G401 (cell line): ENCODE results near the gene GALNT9. TPM values are rescaled to one million over a fixed set of nuclear protein-coding genes. Genes with fewer than 3 reads are reported as not detected.

Source experiments
- DNase-seq: peaks from one replicate; pipeline ENCODE4 v3.0.0-alpha.2; 2015; ENCODE audit warnings: low spot score
- in situ Hi-C: cut with HindIII; loops from 2 replicates; pipeline ENCODE4 v1.10.0; 2016; ENCODE audit warnings: low sequenced_read_pairs, mixed read lengths
- total RNA-seq: library from RNA; depleted of rRNA; stranded (reverse); fragments of >200 nt; shearing (Covaris generic); gene quantifications from 2 replicates; pipeline ENCODE4 v1.2.3, GENCODE V29; 2014

The GALNT9 gene
- total RNA-seq, 1 experiment from 2014 or later: 0.10 TPM

DNA sequence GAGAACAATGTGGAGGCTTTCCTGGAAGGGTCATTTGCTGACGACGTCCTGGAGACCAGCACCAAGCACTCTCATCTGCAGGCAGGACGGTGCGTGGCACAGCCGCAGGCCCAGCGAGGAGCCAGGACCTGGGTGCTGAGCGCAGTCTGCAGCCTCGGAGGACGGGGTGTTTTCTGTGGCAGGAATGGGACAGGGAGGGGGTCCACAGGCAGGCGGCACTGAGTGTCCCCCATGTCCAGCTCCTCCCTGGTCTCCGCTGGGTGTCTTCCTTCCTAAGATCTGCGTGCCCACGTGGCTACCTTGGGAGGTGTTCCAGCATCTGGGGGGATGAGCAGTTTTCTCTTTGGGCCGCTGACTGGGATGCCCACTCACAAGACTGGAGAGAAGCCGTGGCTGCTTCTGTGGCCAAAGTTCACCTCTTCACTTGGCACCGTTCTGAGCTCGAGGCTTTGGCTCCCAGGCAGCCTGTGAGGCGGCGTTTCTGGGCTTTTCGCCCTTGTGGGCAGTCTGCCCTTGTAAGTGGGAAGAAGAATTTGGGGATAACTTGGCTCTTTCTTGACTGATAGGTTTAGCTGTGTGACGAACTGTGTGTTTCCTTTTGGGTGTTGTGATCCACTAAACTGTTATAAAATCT is 112.9 kb downstream of the GALNT9 start:
- in situ Hi-C loops: no loop called here
- peak; percentile 64 for DNase-seq

DNA sequence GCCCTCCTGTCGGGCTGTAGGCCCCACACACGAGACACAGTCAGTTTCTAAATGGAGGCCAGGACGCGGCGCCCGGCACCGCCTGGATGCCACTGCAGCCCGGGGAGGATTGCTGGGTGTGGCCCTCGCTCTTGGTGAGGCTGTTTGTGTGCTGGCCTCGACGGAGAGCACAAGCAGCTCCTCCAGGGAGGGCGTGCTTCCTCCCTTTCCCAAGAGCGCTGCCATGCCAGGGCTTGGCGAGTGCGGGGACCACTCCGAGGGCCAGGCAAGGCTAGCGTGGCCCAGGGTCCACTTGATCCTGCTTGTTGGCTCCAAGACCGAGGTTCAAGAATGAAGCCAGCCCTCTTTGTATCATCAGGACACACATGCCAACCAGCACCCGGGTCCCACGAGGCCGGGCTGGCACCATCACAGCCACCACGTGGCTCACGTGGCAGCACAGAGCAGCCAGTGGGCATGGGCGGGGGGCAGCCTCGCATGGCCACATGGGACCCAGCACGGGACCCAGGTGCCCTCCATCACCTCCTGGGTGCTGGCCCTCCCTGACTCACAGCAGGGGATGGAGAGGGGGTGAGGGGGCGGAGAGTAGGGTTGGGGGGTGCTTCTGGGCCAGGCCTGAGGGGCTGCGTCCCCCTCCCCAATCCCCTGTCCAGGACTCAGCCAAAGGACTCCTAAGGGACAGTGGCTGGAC is 113.9 kb downstream of the GALNT9 start:
- in situ Hi-C loops: no loop called here
- DNase-seq: no peak

GRCh38 chr12:132214891-132215290 is 114.5 kb downstream of the GALNT9 start:
- in situ Hi-C loops: no loop called here
- peak; percentile 54 for DNase-seq

DNA sequence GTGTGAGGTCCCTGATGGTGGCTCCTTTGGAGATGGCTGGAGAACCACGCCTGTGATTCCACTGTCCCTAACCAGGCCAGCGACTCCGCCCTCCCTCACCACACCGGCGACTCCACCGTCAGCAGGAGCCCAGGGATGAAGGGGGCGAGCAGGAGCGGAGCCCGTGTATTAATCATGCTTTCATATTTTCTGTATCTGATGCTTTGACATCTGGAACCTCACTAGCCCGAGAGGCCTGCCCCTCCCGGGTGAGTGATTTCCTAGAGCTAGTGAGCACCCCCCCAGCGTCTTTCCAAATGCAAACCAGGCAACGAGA is 115.3 kb downstream of the GALNT9 start:
- in situ Hi-C loops: no loop called here
- no peak for DNase-seq

GRCh38 chr12:132213359-132214160 is 115.8 kb downstream of the GALNT9 start:
- in situ Hi-C loops: no loop called here
- no peak for DNase-seq

GRCh38 chr12:132211816-132212215 is 117.6 kb downstream of the GALNT9 start:
- in situ Hi-C loops: no loop called here
- no peak for DNase-seq

- DNase-seq: no peak
- in situ Hi-C loops: no loop called here
Measured at GRCh38 chr12:132211326-132211725, 118.1 kb downstream of the GALNT9 start.

- DNase-seq: no peak
- in situ Hi-C loops: no loop called here
Measured at GRCh38 chr12:132210223-132211055, 119.0 kb downstream of the GALNT9 start.

DNA sequence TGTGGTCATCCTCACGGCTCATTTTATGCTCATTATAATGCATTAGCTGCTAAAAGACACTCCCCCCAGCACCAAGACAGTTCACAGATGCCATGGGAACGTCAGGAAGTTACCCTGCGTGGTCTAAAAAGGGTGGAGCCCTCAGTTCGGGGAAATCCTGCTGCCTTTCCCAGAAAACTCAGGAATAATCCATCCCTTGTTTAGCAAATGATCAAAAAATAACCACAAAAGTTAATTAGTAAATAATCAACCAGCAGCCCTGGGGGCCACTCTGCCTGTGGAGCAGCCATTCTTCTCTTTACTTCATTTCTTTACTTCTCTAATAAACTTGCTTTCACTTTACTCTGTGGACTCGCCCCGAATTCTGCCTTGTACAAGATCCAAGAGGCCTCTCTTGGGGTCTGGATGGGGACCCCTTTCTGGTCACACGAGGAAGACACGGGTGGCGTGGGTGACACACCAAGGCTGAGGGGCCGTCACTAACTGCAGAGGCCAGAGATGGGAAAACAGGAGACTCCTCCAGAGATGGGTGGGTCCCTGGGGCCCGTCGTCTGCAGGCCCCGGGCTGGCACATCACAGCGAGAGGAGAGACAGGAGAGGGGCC is 119.7 kb downstream of the GALNT9 start:
- DNase-seq: no peak
- in situ Hi-C loops: no loop called here

- in situ Hi-C loops: no loop called here
- no peak for DNase-seq
Measured at GRCh38 chr12:132208153-132208823, 121.1 kb downstream of the GALNT9 start.

- in situ Hi-C loops: no loop called here
- DNase-seq: no peak
Measured at GRCh38 chr12:132207083-132207775, 122.2 kb downstream of the GALNT9 start.

GRCh38 chr12:132206046-132206434 is 123.3 kb downstream of the GALNT9 start:
- in situ Hi-C loops: no loop called here

GRCh38 chr12:132205271-132206045 is 123.9 kb downstream of the GALNT9 start:
- no peak for DNase-seq
- in situ Hi-C loops: no loop called here

More at GRCh38 chr12:132206046-132206434, 123.3 kb downstream of the GALNT9 start:
- no peak for DNase-seq

GRCh38 chr12:132204793-132205270 is 124.6 kb downstream of the GALNT9 start:
- DNase-seq: no peak

GRCh38 chr12:132204063-132204792 is 125.2 kb downstream of the GALNT9 start:
- DNase-seq: no peak
- in situ Hi-C loops: no loop called here

More at GRCh38 chr12:132204793-132205270, 124.6 kb downstream of the GALNT9 start:
- in situ Hi-C loops: no loop called here

DNA sequence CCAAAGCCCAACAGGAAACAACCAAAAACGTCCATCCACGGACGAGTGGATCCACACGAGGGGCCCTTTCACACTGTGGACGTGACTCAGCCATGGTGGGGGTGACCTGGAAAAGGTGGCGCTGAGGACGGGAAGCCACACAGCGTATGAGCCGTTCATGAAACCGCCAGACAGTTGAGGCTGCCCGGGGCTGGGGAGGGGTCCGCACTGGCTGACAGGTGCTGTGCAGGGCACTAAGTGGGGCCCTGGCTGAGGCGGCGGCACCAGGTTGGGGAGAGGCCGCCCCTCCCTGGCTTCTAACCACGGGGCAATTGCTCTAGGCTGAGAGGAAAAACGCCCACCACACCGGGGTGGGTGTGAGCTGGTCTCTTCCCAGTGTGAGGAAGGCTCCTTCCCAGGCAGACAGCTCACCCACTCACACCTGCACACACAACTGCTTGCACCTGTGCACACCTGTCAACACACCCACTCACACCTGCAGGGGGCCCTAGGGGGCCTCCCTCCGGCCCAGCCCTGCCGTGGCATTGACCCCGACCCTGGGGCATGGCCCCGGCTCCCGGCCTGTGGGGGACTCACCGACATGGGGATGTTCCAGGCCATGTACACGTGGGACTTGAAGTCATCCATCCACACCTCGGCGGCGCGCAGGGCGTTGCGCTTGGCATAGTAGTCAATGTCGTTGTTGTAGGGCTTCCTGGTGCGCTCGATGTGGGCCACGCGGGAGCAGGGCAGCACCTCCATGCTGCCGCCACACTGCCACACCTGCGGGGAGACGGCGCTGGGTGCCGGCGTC is 126.3 kb downstream of the GALNT9 start:
- DNase-seq: no peak
- in situ Hi-C loops: no loop called here
